GM18873 (cell line): Measurements from ENCODE around the gene KBTBD8.

Source experiments
- ATAC-seq: cut with Tn5 transposase; IDR thresholded peaks from one replicate; pipeline ENCODE4 v1.9.1; 2021; ENCODE audit warnings: mild to moderate bottlenecking, moderate library complexity, moderate number of reproducible peaks; ENCODE audit not compliant: unreplicated experiment, low FRiP score

The KBTBD8 gene

DNA sequence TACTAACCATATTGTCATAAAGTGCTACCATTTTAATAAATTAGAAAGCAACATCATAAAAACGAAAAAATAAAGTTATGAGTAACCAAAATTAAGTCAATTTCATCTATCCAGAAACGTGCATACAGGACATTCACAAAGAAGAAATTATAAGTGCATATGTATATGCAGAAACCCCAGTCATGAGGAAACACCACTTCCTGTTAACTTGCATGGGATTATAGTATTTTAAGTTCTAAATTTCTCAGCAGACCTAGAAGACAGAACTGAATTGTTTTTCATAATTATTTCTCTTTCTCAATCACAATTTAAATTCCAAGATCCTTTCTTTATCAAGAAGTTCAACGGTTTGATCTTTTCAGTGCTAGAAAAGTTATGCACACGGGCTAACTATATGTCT is 1.4 kb upstream of the KBTBD8 start:
- ATAC-seq = no peak

- no peak for ATAC-seq
Observed at GRCh38 chr3:66997560-66998112, 471 bp upstream of the KBTBD8 start.

GRCh38 chr3:66998904-66999235 is 763 bp downstream of the KBTBD8 start:
- ATAC-seq = no peak

- ATAC-seq = peak; percentile 42
Observed at GRCh38 chr3:67000009-67000408, 1.9 kb downstream of the KBTBD8 start.

- ATAC-seq = no peak
Observed at GRCh38 chr3:67001086-67001861, 3.2 kb downstream of the KBTBD8 start.

DNA sequence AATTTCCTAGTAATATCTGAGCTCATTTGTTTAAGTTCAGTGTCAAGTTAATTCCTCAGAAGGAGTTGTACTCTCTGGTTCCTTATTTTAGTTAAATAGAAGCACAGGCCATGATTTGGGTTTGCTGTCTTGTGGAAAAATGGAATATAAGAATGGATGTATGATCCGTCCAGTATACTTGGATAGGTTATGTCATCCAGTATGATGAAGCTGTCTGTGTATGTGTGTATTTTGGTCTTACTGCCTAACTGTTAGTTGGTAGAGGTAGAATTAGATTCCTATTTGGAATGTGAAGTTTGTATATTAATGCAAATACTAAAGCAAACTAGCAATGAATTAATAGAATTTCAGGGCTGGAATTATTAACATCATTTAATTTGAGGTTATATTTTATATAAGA is 7.9 kb downstream of the KBTBD8 start:
- ATAC-seq = no peak

GRCh38 chr3:67006460-67006859 is 8.4 kb downstream of the KBTBD8 start:
- ATAC-seq = no peak

DNA sequence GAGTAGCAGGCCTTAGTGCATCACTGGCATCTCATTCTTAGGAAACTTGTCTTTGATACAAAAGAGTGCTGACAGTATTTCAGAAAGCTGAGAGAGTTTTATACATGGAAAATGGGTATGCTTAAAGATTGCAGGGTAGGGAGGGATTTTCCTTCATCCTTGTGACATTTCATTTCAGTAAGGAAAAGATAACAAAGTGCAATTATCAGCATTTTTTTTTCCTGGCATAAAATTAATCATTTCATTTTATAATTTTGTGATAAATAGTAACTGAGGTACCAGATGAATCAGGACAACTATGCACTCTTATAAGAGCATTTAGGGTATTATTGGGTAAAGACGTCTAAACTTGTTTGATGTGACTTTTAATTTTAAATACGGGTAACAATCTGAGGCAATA is 10.3 kb downstream of the KBTBD8 start:
- ATAC-seq = no peak

DNA sequence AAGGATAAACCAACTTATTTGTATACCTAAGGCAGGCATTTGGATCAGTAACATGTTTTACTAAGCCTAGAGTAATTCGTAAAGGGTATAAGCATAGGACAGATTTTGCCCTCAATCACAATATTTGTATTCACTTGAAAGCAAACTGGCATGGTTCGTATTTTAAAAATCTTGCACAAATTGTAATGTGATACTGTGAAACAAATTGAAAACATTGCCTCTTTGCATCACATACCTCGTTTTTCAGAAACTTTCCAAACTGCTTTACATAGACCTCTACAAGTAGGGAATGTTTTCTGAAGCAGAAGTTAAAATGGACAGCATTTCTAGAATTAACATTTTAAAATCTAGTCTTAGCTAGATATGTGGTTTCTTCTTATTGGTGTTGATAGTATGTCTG is 11.6 kb downstream of the KBTBD8 start:
- no peak for ATAC-seq

GRCh38 chr3:67011414-67012131 is 13.5 kb downstream of the KBTBD8 start:
- ATAC-seq = no peak

DNA sequence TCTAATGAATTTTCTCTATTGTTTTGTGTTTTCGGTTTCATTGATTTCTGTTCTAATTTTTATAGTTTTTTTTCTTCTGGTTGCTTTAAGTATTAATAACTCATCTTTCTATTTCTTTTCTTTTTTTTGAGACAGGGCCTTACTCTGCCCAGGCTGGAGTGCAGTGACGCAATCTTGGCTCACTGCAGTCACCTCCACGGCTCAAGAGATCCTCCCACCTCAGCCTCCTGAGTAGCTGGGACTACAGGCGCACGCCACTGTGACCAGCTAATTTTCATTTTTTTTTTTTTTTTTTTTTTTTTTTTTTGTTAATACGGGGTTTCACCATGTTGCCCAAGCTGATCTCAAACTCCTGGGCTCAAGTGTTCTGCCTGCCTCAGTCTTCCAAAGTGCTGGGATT is 14.5 kb downstream of the KBTBD8 start:
- ATAC-seq = no peak

DNA sequence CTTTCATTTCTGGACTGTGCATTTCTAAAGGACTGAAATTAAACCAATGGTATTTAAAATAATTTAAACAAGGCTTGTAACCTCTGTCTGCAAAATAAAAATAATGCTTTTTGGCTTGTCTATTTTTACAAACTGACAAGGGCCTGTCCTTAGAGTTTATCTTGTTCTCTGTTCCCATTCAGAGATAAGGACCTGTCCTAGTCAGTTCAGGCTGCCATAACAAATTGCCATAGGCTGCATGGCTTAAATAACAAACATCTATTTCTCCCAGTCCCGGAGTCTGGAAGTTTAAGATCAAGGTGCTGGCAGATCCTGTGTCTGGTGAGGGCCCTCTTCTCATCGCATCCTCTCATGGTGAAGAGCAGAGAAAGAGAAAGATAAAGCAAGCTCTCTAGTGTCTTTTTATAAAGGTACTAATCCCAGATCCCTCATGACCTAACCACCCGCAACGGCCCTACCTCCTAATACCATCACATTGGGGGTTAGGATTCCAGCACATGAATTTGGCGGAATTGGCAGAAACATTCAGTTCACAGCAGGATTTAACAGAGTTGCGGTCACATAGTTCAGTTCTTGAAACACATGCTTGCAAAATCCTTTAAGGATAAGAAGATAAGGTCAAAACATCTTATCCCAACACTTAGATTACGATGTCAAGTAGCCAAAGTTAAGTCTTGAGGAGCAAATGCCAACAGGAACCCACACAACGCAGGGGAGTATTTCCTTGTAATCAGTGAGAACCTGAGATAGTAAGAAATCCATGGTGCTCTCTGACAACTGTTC is 17.8 kb downstream of the KBTBD8 start:
- ATAC-seq = no peak

GRCh38 chr3:67016522-67017080 is 18.5 kb downstream of the KBTBD8 start:
- ATAC-seq = peak; percentile 42

DNA sequence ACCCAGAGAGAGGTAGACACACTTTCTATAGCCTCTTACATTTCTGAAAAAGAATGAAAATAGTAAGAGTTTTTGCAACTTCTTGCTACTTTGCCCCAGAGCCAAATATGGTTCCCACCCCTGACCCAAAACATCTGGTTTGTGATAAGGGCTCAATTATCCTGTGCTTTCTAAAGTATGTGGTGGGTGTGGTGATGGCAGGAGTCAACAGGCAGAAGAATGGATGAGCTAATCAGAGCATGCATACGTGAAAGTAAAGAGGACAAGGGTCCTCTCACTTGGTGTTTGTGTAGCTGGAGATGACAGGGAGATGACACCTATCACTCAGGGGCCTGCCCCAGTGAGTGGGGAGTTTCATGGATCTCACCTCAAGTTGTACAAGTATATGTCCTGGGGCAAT is 19.1 kb downstream of the KBTBD8 start:
- ATAC-seq = no peak

GRCh38 chr3:67018105-67018788 is 20.1 kb downstream of the KBTBD8 start:
- no peak for ATAC-seq

- ATAC-seq = no peak
Observed at GRCh38 chr3:67018789-67019526, 20.9 kb downstream of the KBTBD8 start.

DNA sequence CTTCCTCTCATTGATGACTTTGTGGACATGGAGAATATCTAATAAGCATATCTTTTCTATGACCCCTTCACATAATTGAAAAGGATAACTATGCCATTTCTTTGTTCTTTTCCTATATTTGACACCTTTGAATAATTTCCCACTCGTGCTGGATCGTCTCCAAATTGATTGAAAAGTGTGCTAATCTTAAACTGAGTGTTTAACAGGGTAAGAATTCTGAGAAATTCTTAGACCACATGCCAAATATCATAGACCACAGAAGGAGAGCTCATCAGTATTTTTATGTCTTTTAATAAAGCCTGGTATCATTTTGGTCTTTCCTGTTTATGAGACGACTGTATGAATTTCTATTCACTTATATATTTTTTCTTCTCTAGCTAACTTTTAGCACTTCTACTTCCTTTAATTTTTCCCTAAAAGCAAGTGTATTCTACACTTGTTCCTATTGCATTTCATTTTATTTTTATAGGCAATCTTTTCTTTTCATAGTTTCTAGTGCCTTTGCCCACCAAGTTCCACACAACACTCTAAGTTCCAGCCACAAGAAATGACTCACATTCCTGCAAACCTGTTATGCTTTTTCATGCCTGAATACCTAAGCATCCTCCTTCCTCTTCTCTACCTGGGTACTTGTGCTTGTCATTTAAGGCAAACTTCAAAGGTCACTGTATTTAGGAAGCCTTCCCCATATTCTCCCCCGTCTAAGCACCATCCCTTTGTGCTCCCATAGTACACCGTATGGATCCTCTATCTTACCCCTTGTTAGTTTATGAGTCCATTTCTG is 30.1 kb downstream of the KBTBD8 start:
- no peak for ATAC-seq

- peak; percentile 61 for ATAC-seq
Observed at GRCh38 chr3:67030785-67031740, 33.0 kb downstream of the KBTBD8 start.
